GM12891 (cell line): Measurements from ENCODE around the gene MLLT10.
"Not testable (repeated sequence)": the region's sequence is repeated elsewhere in the genome, so short reads cannot be mapped to it uniquely, and the experiment has no call there.

Source experiments
- DNase-seq: peaks from one replicate; pipeline ENCODE4 v3.0.0; 2011; ENCODE audit warnings: low spot score; ENCODE audit not compliant: insufficient read length
- FAIRE-seq: peaks from 2 replicates; lab custom pipeline; 2011; peaks lifted over from hg19 to GRCh38; lab: Jason Lieb, UNC
- PAX5 ChIP-seq: IDR thresholded peaks from 2 replicates; pipeline ENCODE4 v1.6.1; 2011; ENCODE audit warnings: low read length, moderate library complexity, mild to moderate bottlenecking; ENCODE audit not compliant: insufficient read depth, severe bottlenecking
- POLR2A ChIP-seq: IDR thresholded peaks from 2 replicates; pipeline ENCODE4 v1.6.1; 2011; ENCODE audit warnings: low read depth, low read length, control low read depth
- POLR2AphosphoS5 ChIP-seq: IDR thresholded peaks from 2 replicates; pipeline ENCODE4 v1.6.1; 2011; ENCODE audit warnings: low read depth, low read length, control low read depth
- POU2F2 ChIP-seq: IDR thresholded peaks from 2 replicates; pipeline ENCODE4 v1.6.1; 2011; ENCODE audit warnings: low read depth, mild to moderate bottlenecking, control low read depth, low read length, moderate library complexity
- SPI1 ChIP-seq: IDR thresholded peaks from 2 replicates; pipeline ENCODE4 v1.6.1; 2011; ENCODE audit warnings: low read depth, low read length, control low read depth
- TAF1 ChIP-seq: IDR thresholded peaks from 2 replicates; pipeline ENCODE4 v1.6.1; 2011; ENCODE audit warnings: low read depth, low read length, control low read depth

The MLLT10 gene

GRCh38 chr10:21627331-21627730 lies 93.3 kb downstream of the MLLT10 start:
- TF ChIP-seq POLR2AphosphoS5 (no peak), SPI1 (no peak), TAF1 (no peak), PAX5 (no peak), POU2F2 (no peak), POLR2A (no peak)
- FAIRE-seq: no peak
- DNase-seq: no peak

GRCh38 chr10:21628023-21628422 lies 94.0 kb downstream of the MLLT10 start:
- DNase-seq (no peak), FAIRE-seq (no peak)
- TF ChIP-seq POLR2AphosphoS5 (no peak), TAF1 (no peak), POU2F2 (no peak), SPI1 (no peak), PAX5 (no peak), POLR2A (no peak)

GRCh38 chr10:21628645-21629044 lies 94.6 kb downstream of the MLLT10 start:
- not testable (repeated sequence) for FAIRE-seq

GRCh38 chr10:21634599-21635365 lies 100.8 kb downstream of the MLLT10 start:
- no peak for DNase-seq
- TF ChIP-seq POLR2AphosphoS5 (no peak), PAX5 (no peak), SPI1 (no peak), POU2F2 (no peak), TAF1 (no peak), POLR2A (no peak)
- no peak for FAIRE-seq

More at GRCh38 chr10:21628645-21629044, 94.6 kb downstream of the MLLT10 start:
- not testable (repeated sequence) for DNase-seq

- DNase-seq: no peak
- FAIRE-seq: no peak
- TF ChIP-seq PAX5 (no peak), POLR2AphosphoS5 (no peak), TAF1 (no peak), POU2F2 (no peak), SPI1 (no peak), POLR2A (no peak)
Measured at GRCh38 chr10:21637795-21638194, 103.8 kb downstream of the MLLT10 start.

- TF ChIP-seq SPI1: no peak
- no peak for TF ChIP-seq POLR2A
- TF ChIP-seq PAX5: no peak
- no peak for TF ChIP-seq TAF1
- no peak for TF ChIP-seq POU2F2
- no peak for TF ChIP-seq POLR2AphosphoS5
- FAIRE-seq (no peak), DNase-seq (no peak)
Measured at GRCh38 chr10:21638681-21639080, 104.6 kb downstream of the MLLT10 start.

- TF ChIP-seq POLR2AphosphoS5 (no peak), SPI1 (no peak), POLR2A (no peak), PAX5 (no peak), POU2F2 (no peak), TAF1 (no peak)
- DNase-seq (no peak), FAIRE-seq (no peak)
Measured at GRCh38 chr10:21648040-21648439, 114.0 kb downstream of the MLLT10 start.

- FAIRE-seq (no peak), DNase-seq (no peak)
- TF ChIP-seq POU2F2 (no peak), TAF1 (no peak), PAX5 (no peak)
Measured at GRCh38 chr10:21649454-21649872, 115.4 kb downstream of the MLLT10 start.

GRCh38 chr10:21650353-21650752 lies 116.3 kb downstream of the MLLT10 start:
- FAIRE-seq (no peak), DNase-seq (no peak)
- TF ChIP-seq PAX5 (no peak), POLR2A (no peak), SPI1 (no peak), TAF1 (no peak), POLR2AphosphoS5 (no peak), POU2F2 (no peak)

GRCh38 chr10:21655236-21655635 lies 121.2 kb downstream of the MLLT10 start:
- FAIRE-seq: no peak
- TF ChIP-seq POLR2A (no peak), TAF1 (no peak), POU2F2 (no peak)

GRCh38 chr10:21655687-21656086 lies 121.7 kb downstream of the MLLT10 start:
- FAIRE-seq (no peak), DNase-seq (no peak)
- TF ChIP-seq SPI1 (no peak), POU2F2 (no peak), TAF1 (no peak), PAX5 (no peak), POLR2A (no peak), POLR2AphosphoS5 (no peak)

More at GRCh38 chr10:21655236-21655635, 121.2 kb downstream of the MLLT10 start:
- DNase-seq: no peak
